Measurements from ENCODE around the gene SAFB2. TPM values are rescaled to one million over a fixed set of nuclear protein-coding genes. Genes with fewer than 3 reads are reported as not detected.

The SAFB2 gene
- total and polyA plus RNA-seq, 2 of the 13 experiments (the other 11 are each of a cell fraction or from before 2014, with no cell fraction given) = 11.2 to 31.5 TPM

DNA sequence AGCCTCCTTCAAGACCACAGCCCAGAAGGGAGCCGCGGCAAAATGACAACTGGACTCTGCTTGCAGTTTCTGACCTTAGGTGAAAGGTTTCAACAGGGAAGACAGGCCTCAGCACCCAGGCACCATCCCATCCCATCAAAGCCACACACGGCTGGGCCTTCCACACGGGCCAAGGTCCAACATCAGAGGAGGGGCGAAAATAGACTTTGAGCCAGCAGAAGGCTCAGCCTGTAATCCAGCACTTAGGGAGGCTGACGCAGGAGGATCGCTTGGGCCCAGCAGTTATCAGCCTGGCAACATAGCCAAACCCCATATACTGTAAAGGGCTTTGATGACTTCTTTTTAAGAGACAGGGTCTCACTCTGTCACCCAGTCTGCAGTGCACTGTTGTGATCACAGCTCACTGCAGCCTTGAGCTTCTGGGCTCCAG lies 28.0 kb downstream of the SAFB2 start:
- no TSS peak for BruUV-seq (replicated peaks)
- intact Hi-C loops (cut with micrococcal nuclease; ENCODE audit: unreplicated experiment) (no loop called here), in situ Hi-C loops (cut with HindIII; ENCODE audit: extremely low pct_ligation_motif_present, low pct_unique_long_range_greater_than_20kb) (no loop called here)
- 7% methylated on average over 4 of the region's 7 CpGs for WGBS (ENCODE audit: low lambda C conversion rate)
- Histone ChIP-seq H3K4me3 (replicated peaks in 1 of 3; ENCODE audit: insufficient read depth in 1 of 3, low read depth in 2 of 3, low read length in 3 of 3) (no peak overlapping the region), H3K36me3 (replicated peaks in 1 of 2; ENCODE audit: control insufficient read depth in 1 of 2, insufficient read depth in 2 of 2, low read length in 2 of 2) (peaks cover 47 to 91% of the 10 kb centered on the region in 2 experiments), H3K9ac (ENCODE audit: insufficient read depth, low read depth, low read length) (no peak overlapping the region; the same call in 1 of the 2 replicates), H3K27me3 (ENCODE audit: control insufficient read depth in 1 of 2, insufficient read depth in 2 of 2, low read length in 2 of 2) (no peaks in the 10 kb centered on the region), H2AFZ (ENCODE audit: low read length) (no peak overlapping the region), H3K4me2 (ENCODE audit: low read depth, low read length) (peak overlapping the region; percentile 36), H4K20me1 (ENCODE audit: insufficient read depth, low read length) (peaks cover 4% of the 10 kb centered on the region; the same call in 1 of the 2 replicates), H3K79me2 (ENCODE audit: insufficient read depth, low read length) (no peaks in the 10 kb centered on the region), H3K9me3 (ENCODE audit: low read length) (no peaks in the 10 kb centered on the region), H3K27ac (ENCODE audit: extremely low read length, insufficient read depth, low read length) (peak overlapping the region; percentile 78), H3K4me1 (ENCODE audit: insufficient read depth, low read length) (peaks cover 22% of the 10 kb centered on the region)
- POLR2A ChIA-PET = interaction anchor here (2.6 kb wide), 1 partner anchor 28 kb away, joined by 12 read pairs; the partner anchor contains the start of genes SAFB and SAFB2
- ATAC-seq (peak; percentile 97), FAIRE-seq (peak; percentile 97), DNase-seq (ENCODE audit: low spot score) (peak; percentile 79)
- CTCF ChIA-PET (ENCODE audit: low intra/inter-chr PET ratio, low total read pairs) = no interaction called here
- TF ChIP-seq DRAP1 (CRISPR knock-in tag; IDR thresholded peaks at IDR 0.05) = 0 out of 2 replicates have a peak, but pooled peaks have one; percentile 12
- no peak; the same call in 1 of the 2 replicates for TF ChIP-seq EHMT2 (IDR thresholded peaks at IDR 0.05; ENCODE audit: borderline replicate concordance, low read depth, low read length)
- no peak for TF ChIP-seq CCAR2 (optimal IDR thresholded peaks at IDR 0.05; ENCODE audit: low read depth, low read length)
- TF ChIP-seq PAF1 (CRISPR knock-in tag; IDR thresholded peaks at IDR 0.05) = no peak
- TF ChIP-seq, protein P1, sequence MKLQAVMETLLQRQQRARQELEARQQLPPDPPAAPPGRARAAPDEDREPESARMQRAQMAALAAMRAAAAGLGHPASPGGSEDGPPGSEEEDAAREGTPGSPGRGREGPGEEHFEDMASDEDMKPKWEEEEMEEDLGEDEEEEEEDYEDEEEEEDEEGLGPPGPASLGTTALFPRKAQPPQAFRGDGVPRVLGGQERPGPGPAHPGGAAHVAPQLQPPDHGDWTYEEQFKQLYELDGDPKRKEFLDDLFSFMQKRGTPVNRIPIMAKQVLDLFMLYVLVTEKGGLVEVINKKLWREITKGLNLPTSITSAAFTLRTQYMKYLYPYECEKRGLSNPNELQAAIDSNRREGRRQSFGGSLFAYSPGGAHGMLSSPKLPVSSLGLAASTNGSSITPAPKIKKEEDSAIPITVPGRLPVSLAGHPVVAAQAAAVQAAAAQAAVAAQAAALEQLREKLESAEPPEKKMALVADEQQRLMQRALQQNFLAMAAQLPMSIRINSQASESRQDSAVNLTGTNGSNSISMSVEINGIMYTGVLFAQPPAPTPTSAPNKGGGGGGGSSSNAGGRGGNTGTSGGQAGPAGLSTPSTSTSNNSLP (IDR thresholded peaks at IDR 0.05; ENCODE audit: low read depth, low read length) = 0 out of 2 replicates have a peak, but pooled peaks have one; percentile 24
- peak; percentile 99 for TF ChIP-seq HNF4G (IDR thresholded peaks at IDR 0.05; ENCODE audit: borderline replicate concordance, low read depth, low read length)
- TF ChIP-seq HNF4G (CRISPR knock-in tag; IDR thresholded peaks at IDR 0.05; ENCODE audit: borderline replicate concordance, low read depth) = peak; percentile 99
- 0 out of 2 replicates have a peak, but pooled peaks have one; percentile 55 for TF ChIP-seq SMAD3 (CRISPR knock-in tag; IDR thresholded peaks at IDR 0.05)
- TF ChIP-seq TGIF2 (CRISPR knock-in tag; IDR thresholded peaks at IDR 0.05) = 0 out of 2 replicates have a peak, but pooled peaks have one; percentile 62
- TF ChIP-seq TARDBP (CRISPR knock-in tag; IDR thresholded peaks at IDR 0.05) = 0 out of 2 replicates have a peak, but pooled peaks have one; percentile 34
- 0 out of 2 replicates have a peak, but pooled peaks have one; percentile 48 for TF ChIP-seq ZNF549 (CRISPR knock-in tag; IDR thresholded peaks at IDR 0.05)
- peak; percentile 76 for TF ChIP-seq DPF2 (CRISPR knock-in tag; IDR thresholded peaks at IDR 0.05; ENCODE audit: borderline replicate concordance, low read depth)
- TF ChIP-seq MAZ (IDR thresholded peaks at IDR 0.05; ENCODE audit: borderline replicate concordance, low read depth, low read length) = no peak
- TF ChIP-seq MAZ (CRISPR knock-in tag; IDR thresholded peaks at IDR 0.05; ENCODE audit: low read depth) = no peak
- TF ChIP-seq ZNF331 (CRISPR knock-in tag; IDR thresholded peaks at IDR 0.05) = peak; percentile 85
- TF ChIP-seq ZBTB20 (CRISPR knock-in tag; IDR thresholded peaks at IDR 0.05; ENCODE audit: borderline replicate concordance, low read depth) = peak; percentile 27; the same call in 1 of the 2 replicates
- no peak for TF ChIP-seq ZFP37 (CRISPR knock-in tag; IDR thresholded peaks at IDR 0.05; ENCODE audit: borderline replicate concordance)
- no peak for TF ChIP-seq NFIB (CRISPR knock-in tag; IDR thresholded peaks at IDR 0.05; ENCODE audit: borderline replicate concordance)
- TF ChIP-seq, protein P2, sequence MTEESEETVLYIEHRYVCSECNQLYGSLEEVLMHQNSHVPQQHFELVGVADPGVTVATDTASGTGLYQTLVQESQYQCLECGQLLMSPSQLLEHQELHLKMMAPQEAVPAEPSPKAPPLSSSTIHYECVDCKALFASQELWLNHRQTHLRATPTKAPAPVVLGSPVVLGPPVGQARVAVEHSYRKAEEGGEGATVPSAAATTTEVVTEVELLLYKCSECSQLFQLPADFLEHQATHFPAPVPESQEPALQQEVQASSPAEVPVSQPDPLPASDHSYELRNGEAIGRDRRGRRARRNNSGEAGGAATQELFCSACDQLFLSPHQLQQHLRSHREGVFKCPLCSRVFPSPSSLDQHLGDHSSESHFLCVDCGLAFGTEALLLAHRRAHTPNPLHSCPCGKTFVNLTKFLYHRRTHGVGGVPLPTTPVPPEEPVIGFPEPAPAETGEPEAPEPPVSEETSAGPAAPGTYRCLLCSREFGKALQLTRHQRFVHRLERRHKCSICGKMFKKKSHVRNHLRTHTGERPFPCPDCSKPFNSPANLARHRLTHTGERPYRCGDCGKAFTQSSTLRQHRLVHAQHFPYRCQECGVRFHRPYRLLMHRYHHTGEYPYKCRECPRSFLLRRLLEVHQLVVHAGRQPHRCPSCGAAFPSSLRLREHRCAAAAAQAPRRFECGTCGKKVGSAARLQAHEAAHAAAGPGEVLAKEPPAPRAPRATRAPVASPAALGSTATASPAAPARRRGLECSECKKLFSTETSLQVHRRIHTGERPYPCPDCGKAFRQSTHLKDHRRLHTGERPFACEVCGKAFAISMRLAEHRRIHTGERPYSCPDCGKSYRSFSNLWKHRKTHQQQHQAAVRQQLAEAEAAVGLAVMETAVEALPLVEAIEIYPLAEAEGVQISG (CRISPR knock-in tag; IDR thresholded peaks at IDR 0.05) = peak; percentile 73
- TF ChIP-seq GATAD1 (CRISPR knock-in tag; IDR thresholded peaks at IDR 0.05) = peak; percentile 58; the same call in 1 of the 2 replicates
- TF ChIP-seq NBN (conservative IDR thresholded peaks at IDR 0.05) = no peak
